Measurements from ENCODE around the gene PDLIM4.

DNA sequence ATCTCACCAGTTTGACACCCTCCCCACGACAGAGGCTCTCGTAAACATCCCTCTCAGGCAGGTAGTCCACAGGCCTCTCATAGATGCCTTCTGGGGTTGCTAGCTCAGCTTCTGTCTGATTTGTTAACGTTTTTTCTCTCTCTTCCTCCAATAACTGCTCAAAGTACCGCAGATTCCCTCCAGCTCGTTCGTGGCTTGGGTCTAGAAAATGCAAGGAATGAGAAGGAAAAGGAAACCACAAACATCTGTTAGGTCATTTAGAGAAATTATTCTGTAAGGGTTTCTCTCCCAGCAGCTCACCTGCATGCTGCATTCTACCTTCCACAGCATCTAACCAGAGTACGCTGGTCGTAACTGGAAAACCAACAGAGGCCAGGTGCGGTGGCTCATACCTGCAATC is 48.4 kb upstream of the PDLIM4 start:
- no peak for TF ChIP-seq CTCF (conservative IDR thresholded peaks at IDR 0.05 in 1 of 2, IDR thresholded peaks at IDR 0.05 in 1 of 2; ENCODE audit: extremely low read depth in 1 of 2, insufficient read depth in 1 of 2, low read depth in 1 of 2, low read length in 2 of 2)
- TF ChIP-seq EZH2 (IDR thresholded peaks at IDR 0.05; ENCODE audit: borderline replicate concordance, low read length): no peak
